Stomach (tissue), 9 donors: Measurements from ENCODE around the gene DNM3. TPM values are rescaled to one million over a fixed set of nuclear protein-coding genes. Genes with fewer than 3 reads are reported as not detected.

Source experiments
- DNase-seq, 2 donors: peaks; one replicate each; pipeline versions ENCODE4 v3.0.0 to v3.0.0-alpha.2; 2013 to 2019
- H3K27ac ChIP-seq, 5 donors: fragments of 200-600 bp in 4 of 5; sonication (generic) in 4 of 5; one replicate each; pipeline ENCODE4 v1.5.1; 2013 to 2019; ENCODE audit warnings: mild to moderate bottlenecking in 1 of 5, moderate library complexity in 1 of 5
- H3K27me3 ChIP-seq, 3 donors: fragments of 200-600 bp; sonication (generic); one replicate each; pipeline ENCODE4 v1.5.1; 2017 to 2019; ENCODE audit warnings: mixed run types in 1 of 3
- H3K36me3 ChIP-seq, 4 donors: fragments of 200-600 bp; sonication (generic); 1 replicate in 3 of 4; 2 replicates in 1 of 4; pipeline ENCODE4 v1.5.1; 2016 to 2019
- H3K4me1 ChIP-seq, 4 donors: fragments of 200-600 bp; sonication (generic); one replicate each; pipeline ENCODE4 v1.5.1; 2016 to 2019
- H3K4me3 ChIP-seq, 4 donors: fragments of 200-600 bp; sonication (generic) in 3 of 4; one replicate each; pipeline ENCODE4 v1.5.1; 2016 to 2019; ENCODE audit warnings: mild to moderate bottlenecking in 1 of 4
- H3K9me3 ChIP-seq, 4 donors: fragments of 200-600 bp; sonication (generic); one replicate each; pipeline ENCODE4 v1.5.1; 2016 to 2019
- EP300 ChIP-seq: sonication (generic); formaldehyde crosslinking; IDR thresholded peaks from one replicate; pipeline ENCODE4 v1.6.1; 2017; ENCODE audit warnings: antibody characterized with exemption
- POLR2A ChIP-seq, 4 donors: fragments of 450-650 bp; IDR thresholded peaks; one replicate each; pipeline ENCODE4 v1.6.1; 2016; ENCODE audit warnings: antibody characterized with exemption in 4 of 4, control low read depth in 2 of 4, mild to moderate bottlenecking in 1 of 4, moderate library complexity in 1 of 4
- POLR2AphosphoS5 ChIP-seq, 3 donors: sonication (generic); formaldehyde crosslinking; IDR thresholded peaks; one replicate each; pipeline ENCODE4 v1.6.1; 2016; ENCODE audit warnings: antibody characterized with exemption in 3 of 3
- WGBS, 5 donors: extraction: QIAGEN DNeasy Blood & Tissue Kit in 3 of 5; methylation state at CpG; one replicate each; pipeline versions ENCODE4 v1.1.5 to v1.1.7; 2013 to 2018; 5-methylcytosine and 5-hydroxymethylcytosine counted together
- intact Hi-C: fragments of 100-400 bp; cut with DNase I; formaldehyde crosslinking; loops from one replicate; pipeline ENCODE4 v1.15.1; 2023; ENCODE audit warnings: low total_unique reads
- polyA plus RNA-seq, 3 donors: library from polyadenylated mRNA; stranded (reverse); fragments of 200-250 nt; gene quantifications; one replicate each; pipeline ENCODE4 v1.2.3, GENCODE V29; 2013
- total RNA-seq, 5 donors: library from RNA; depleted of rRNA; stranded (reverse); fragments of >200 nt; gene quantifications; one replicate each; pipeline versions ENCODE4 v1.1.0 to v1.2.3, GENCODE V29; 2014 to 2016
- TF ChIP-seq, protein P1 (sequence below), 7 experiments: fragments of 450-650 bp in 4 of 7; fragments of 200-600 bp in 3 of 7; sonication (generic) in 3 of 7; IDR thresholded peaks; one replicate each; pipeline ENCODE4 v1.5.1; 2016 to 2019; ENCODE audit warnings: antibody characterized with exemption in 7 of 7, control low read depth in 2 of 7, mild to moderate bottlenecking in 1 of 7
- donor health status: healthy with polysubstance abuse.
- donor health status: Bipolar disorder and iron deficiency.
- donor health status: healthy.

DNM3 gene
- total and polyA plus RNA-seq, 8 donors: 0.58 to 13.8 (median 2.2) TPM

DNA sequence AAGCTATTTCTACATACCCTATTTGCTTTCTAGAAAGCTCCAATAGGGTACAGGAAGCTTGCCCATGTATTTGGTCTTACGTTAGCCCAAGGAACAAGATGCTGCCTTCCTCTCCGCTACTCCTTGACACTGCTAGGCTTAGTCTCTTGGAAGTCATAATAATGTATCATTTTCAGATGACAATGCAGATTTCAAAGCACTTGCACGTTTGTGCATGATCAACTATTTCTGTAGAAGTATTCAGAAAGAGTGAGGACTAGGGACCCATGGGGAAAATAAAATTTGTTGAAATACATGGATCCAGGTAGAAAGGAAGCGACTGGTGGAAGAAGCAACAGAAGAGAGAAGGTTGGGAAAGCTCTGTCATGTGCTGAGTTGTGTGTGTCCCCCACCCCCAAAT, 367.3 kb downstream of the DNM3 start:
- peaks cover 0 to 5% (median 0%) of the 10 kb centered on the region in 4 donors for H3K4me1 ChIP-seq
- H3K9me3 ChIP-seq: no peaks in the 10 kb centered on the region
- DNase-seq: no peak
- H3K4me3 ChIP-seq: no peak overlapping the region
- no peaks in the 10 kb centered on the region for H3K36me3 ChIP-seq
- no peaks in the 10 kb centered on the region for H3K27me3 ChIP-seq
- TF ChIP-seq, protein P1, sequence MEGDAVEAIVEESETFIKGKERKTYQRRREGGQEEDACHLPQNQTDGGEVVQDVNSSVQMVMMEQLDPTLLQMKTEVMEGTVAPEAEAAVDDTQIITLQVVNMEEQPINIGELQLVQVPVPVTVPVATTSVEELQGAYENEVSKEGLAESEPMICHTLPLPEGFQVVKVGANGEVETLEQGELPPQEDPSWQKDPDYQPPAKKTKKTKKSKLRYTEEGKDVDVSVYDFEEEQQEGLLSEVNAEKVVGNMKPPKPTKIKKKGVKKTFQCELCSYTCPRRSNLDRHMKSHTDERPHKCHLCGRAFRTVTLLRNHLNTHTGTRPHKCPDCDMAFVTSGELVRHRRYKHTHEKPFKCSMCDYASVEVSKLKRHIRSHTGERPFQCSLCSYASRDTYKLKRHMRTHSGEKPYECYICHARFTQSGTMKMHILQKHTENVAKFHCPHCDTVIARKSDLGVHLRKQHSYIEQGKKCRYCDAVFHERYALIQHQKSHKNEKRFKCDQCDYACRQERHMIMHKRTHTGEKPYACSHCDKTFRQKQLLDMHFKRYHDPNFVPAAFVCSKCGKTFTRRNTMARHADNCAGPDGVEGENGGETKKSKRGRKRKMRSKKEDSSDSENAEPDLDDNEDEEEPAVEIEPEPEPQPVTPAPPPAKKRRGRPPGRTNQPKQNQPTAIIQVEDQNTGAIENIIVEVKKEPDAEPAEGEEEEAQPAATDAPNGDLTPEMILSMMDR (IDR thresholded peaks at IDR 0.05): no peak
- no peak for TF ChIP-seq POLR2A (IDR thresholded peaks at IDR 0.05)
- no peak for TF ChIP-seq POLR2AphosphoS5 (IDR thresholded peaks at IDR 0.05)
- no peak for TF ChIP-seq EP300
- H3K27ac ChIP-seq: no peak overlapping the region
- intact Hi-C loops: no loop called here
- WGBS, 5 donors: 92 to 96% (median 94%) methylated on average over 4 of the region's 4 CpGs

DNA sequence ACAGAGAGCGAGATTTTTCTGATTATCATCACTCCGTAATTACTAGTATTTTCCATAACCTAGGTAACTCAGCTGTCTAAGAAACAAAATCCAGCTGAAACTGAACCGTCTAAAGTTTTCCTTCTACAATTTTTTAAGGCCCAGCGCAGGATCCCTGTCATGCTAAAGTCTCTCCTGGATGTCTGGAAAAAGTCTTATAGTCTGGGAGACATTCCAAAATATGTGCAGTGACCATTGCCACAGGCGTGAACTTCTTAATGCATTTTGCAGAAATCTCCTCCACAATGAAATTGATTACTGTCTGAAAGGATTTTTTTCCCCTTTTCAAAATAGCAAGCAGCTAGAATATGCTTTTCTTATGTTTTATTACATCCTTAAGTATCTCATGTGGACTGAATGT, 369.9 kb downstream of the DNM3 start:
- DNase-seq: peak in 1 of 2 donors; percentile 49
- 79 to 93% (median 85%) methylated on average over 5 of the region's 5 CpGs for WGBS, 5 donors
- no peaks in the 10 kb centered on the region for H3K9me3 ChIP-seq
- H3K4me3 ChIP-seq: no peak overlapping the region
- no peaks in the 10 kb centered on the region for H3K36me3 ChIP-seq
- H3K27me3 ChIP-seq: no peaks in the 10 kb centered on the region
- no peak overlapping the region for H3K27ac ChIP-seq
- intact Hi-C loops: no loop called here
- TF ChIP-seq POLR2A (IDR thresholded peaks at IDR 0.05) (no peak), EP300 (no peak), POLR2AphosphoS5 (IDR thresholded peaks at IDR 0.05) (no peak)
- TF ChIP-seq, protein P1 (IDR thresholded peaks at IDR 0.05): no peak
- H3K4me1 ChIP-seq: peaks cover 0 to 5% (median 0%) of the 10 kb centered on the region in 4 donors

DNA sequence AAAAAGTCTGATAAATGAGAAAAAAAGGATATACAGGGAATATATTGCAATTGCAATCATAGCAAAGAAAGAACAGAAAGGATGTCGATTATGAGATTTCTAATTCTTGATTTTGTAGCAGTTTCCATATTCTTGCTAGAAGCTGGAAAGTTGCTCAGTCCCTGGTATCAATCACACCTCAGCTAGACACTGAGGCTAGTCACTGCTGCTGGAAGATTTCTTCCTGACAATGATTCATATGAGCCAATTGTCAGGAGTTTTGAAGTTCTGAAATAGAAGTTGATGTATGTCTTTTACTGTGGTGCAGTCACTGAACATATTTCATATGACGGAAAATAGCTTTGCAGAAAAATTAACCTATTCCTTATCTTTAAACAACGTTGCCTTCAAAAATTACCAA, 370.8 kb downstream of the DNM3 start:
- Histone ChIP-seq H3K9me3 (no peaks in the 10 kb centered on the region), H3K4me3 (no peak overlapping the region), H3K27me3 (no peaks in the 10 kb centered on the region), H3K27ac (no peak overlapping the region), H3K36me3 (no peaks in the 10 kb centered on the region), H3K4me1 (peaks cover 0 to 5% (median 0%) of the 10 kb centered on the region in 4 donors)
- no peak for TF ChIP-seq POLR2A (IDR thresholded peaks at IDR 0.05)
- no peak for TF ChIP-seq EP300
- TF ChIP-seq, protein P1 (IDR thresholded peaks at IDR 0.05): no peak
- no peak for TF ChIP-seq POLR2AphosphoS5 (IDR thresholded peaks at IDR 0.05)
- DNase-seq: no peak
- 72 to 79% (median 74%) methylated on average over 3 of the region's 3 CpGs for WGBS, 5 donors
- intact Hi-C loops: no loop called here

DNA sequence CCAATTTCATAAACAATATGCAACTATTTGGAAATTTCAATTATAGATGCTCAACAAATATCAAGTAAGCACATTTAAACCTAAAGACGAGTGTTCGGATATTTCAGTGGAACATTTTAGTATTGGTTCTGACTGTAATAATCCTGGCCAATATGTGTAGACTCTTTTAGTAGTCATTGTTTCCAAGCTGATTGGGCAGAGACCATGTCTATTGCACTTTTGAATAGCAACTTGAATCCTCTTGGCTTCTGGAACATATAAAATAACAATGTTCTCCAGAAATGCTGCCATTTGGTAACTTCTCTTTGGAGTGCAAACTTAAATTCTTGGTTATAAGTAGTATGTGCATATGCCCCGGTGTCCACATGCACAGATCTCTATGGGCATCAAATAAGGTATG, 373.7 kb downstream of the DNM3 start:
- WGBS, 5 donors: 94 to 99% (median 97%) methylated on average over 3 of the region's 3 CpGs
- intact Hi-C loops: no loop called here
- no peaks in the 10 kb centered on the region for H3K27me3 ChIP-seq
- H3K9me3 ChIP-seq: no peaks in the 10 kb centered on the region
- no peak overlapping the region for H3K27ac ChIP-seq
- no peak for DNase-seq
- no peak overlapping the region for H3K4me3 ChIP-seq
- no peaks in the 10 kb centered on the region for H3K36me3 ChIP-seq
- TF ChIP-seq EP300: no peak
- TF ChIP-seq, protein P1 (IDR thresholded peaks at IDR 0.05): no peak
- no peak for TF ChIP-seq POLR2AphosphoS5 (IDR thresholded peaks at IDR 0.05)
- TF ChIP-seq POLR2A (IDR thresholded peaks at IDR 0.05): no peak
- H3K4me1 ChIP-seq: peaks cover 0 to 5% (median 0%) of the 10 kb centered on the region in 4 donors
